ENCODE data around the gene PDE8B.

DNA sequence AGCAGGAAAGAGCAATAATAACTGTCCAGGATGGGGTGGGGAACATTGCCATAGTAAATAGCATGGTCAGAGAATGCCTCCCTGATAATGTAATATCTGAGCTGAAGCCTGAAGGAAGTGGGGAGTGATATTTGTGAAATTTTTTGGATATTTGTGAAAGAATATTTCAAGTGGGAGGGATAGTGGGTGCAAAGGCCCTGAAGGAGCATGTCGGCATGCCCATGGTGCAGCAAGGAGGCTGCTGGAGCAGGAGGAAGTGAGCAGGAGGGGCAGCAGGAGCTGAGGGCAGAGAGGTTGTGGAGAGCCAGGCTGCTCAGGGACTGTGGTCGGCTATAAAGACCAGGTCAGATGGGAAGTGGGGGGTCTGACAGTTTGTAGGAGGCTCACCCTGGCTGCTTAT, 21.1 kb upstream of the PDE8B start:
- TF ChIP-seq, protein P1, sequence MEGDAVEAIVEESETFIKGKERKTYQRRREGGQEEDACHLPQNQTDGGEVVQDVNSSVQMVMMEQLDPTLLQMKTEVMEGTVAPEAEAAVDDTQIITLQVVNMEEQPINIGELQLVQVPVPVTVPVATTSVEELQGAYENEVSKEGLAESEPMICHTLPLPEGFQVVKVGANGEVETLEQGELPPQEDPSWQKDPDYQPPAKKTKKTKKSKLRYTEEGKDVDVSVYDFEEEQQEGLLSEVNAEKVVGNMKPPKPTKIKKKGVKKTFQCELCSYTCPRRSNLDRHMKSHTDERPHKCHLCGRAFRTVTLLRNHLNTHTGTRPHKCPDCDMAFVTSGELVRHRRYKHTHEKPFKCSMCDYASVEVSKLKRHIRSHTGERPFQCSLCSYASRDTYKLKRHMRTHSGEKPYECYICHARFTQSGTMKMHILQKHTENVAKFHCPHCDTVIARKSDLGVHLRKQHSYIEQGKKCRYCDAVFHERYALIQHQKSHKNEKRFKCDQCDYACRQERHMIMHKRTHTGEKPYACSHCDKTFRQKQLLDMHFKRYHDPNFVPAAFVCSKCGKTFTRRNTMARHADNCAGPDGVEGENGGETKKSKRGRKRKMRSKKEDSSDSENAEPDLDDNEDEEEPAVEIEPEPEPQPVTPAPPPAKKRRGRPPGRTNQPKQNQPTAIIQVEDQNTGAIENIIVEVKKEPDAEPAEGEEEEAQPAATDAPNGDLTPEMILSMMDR (IDR thresholded peaks at IDR 0.05), result no peak
- no peak for TF ChIP-seq POLR2AphosphoS5 (IDR thresholded peaks at IDR 0.05)
